ENCODE data around the gene SEL1L3. TPM values are rescaled to one million over a fixed set of nuclear protein-coding genes. Genes with fewer than 3 reads are reported as not detected.

Gene SEL1L3
- total and polyA plus RNA-seq, 9 of the 15 experiments (the other 6 are each of a cell fraction or from before 2014, with no cell fraction given), result 10.0 to 44.3 (median 21.6) TPM

- Histone ChIP-seq H4K20me1 (replicated peaks; ENCODE audit: control insufficient read depth, insufficient read depth, low read length) (no peaks in the 10 kb centered on the region), H3K4me3 (no peak overlapping the region), H3K79me2 (ENCODE audit: control insufficient read depth, insufficient read depth, low read length) (no peaks in the 10 kb centered on the region), H3K9me1 (ENCODE audit: control insufficient read depth, insufficient read depth, low read length) (no peaks in the 10 kb centered on the region), H3K9me3 (replicated peaks; ENCODE audit: control insufficient read depth, insufficient read depth, low read depth, low read length) (no peaks in the 10 kb centered on the region), H3K4me2 (ENCODE audit: insufficient read depth, low read length) (no peak overlapping the region), H3K4me1 (replicated peaks in 1 of 2; ENCODE audit: control insufficient read depth in 2 of 2, insufficient read depth in 2 of 2, low read length in 2 of 2) (no peaks in the 10 kb centered on the region), H3K36me3 (ENCODE audit: control insufficient read depth, insufficient read depth, low read length) (no peaks in the 10 kb centered on the region), H3K9ac (ENCODE audit: insufficient read depth in 1 of 2, low read depth in 2 of 2, low read length in 2 of 2) (no peak overlapping the region), H2AFZ (ENCODE audit: low read depth, low read length) (no peak overlapping the region), H3K27me3 (ENCODE audit: control insufficient read depth in 2 of 2, insufficient read depth in 2 of 2, low read length in 2 of 2) (peaks cover 26 to 33% of the 10 kb centered on the region in 2 experiments), H3K27ac (ENCODE audit: extremely low read depth, low read depth, low read length) (no peak overlapping the region)
- POLR2A ChIA-PET, result interaction anchor here (0.8 to 1.0 kb wide), 2 partner anchors 13 to 22 kb away, joined by 3 to 4 read pairs; no protein-coding TSS in a partner anchor
- FAIRE-seq (no peak), ATAC-seq (no peak), DNase-seq (ENCODE audit: extremely low read depth in 1 of 4, low spot score in 3 of 4) (no peak)
- whole genome bisulfite sequencing (ENCODE audit: insufficient coverage, low coverage, missing lambda C conversion rate), result 0% methylated on average over 2 of the region's 2 CpGs
- in situ Hi-C loops (cut with MboI), result no loop called here
- CTCF ChIA-PET (ENCODE audit: low intra/inter-chr PET ratio), result no interaction called here
- TF ChIP-seq, protein P1, sequence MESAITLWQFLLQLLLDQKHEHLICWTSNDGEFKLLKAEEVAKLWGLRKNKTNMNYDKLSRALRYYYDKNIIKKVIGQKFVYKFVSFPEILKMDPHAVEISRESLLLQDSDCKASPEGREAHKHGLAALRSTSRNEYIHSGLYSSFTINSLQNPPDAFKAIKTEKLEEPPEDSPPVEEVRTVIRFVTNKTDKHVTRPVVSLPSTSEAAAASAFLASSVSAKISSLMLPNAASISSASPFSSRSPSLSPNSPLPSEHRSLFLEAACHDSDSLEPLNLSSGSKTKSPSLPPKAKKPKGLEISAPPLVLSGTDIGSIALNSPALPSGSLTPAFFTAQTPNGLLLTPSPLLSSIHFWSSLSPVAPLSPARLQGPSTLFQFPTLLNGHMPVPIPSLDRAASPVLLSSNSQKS (CRISPR knock-in tag; IDR thresholded peaks at IDR 0.05), result no peak
- TF ChIP-seq ZBTB40 (IDR thresholded peaks at IDR 0.05), result peak; percentile 67
- TF ChIP-seq ZBTB40 (CRISPR knock-in tag; IDR thresholded peaks at IDR 0.05), result 0 out of 2 replicates have a peak, but pooled peaks have one; percentile 15
- intact Hi-C loops (cut with micrococcal nuclease), result no loop called here
- BruUV-seq (replicated peaks), result no TSS peak
These were observed 20.8 kb upstream of the SEL1L3 start for GRCh38 chr4:25883565-25883964.
